Measurements from ENCODE around the gene KAT2B.

Gene KAT2B

DNA sequence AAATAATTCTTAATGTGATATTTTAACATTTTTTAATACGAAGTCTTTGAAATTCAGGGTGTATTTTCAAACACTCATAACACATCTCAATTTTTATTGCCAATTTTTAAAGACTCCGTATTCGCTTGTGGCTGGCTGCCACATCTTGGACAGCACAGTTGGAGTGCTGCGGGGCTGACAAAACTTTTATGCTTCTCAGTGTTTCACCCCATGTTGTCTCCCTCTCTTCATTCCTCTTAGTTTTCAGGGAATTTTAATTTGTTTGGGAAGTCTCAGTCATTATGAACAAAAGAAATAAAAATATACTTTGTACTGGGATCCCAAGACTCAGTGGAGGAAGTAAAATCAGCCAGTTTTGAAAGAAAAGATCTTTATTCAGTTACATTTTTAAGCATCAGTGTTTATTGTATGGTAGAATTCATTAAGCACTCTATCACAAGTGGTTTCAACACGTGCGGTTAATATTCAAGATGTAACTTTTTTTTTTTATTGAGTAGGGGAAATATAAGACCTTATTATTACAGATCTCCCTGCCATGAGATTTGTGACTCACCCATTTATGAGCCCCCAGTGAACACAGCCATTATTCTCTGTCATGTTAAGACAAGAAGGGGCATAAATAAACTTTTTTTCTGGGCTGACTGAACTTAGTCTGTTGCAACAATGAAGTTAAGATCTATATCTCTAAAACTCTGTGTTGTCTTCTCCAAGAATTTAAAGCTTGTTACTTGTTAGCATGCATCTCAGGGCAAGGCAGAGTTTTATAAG is 26.8 kb downstream of the KAT2B start:
- DNase-seq (ENCODE audit: low read depth) = no peak

DNA sequence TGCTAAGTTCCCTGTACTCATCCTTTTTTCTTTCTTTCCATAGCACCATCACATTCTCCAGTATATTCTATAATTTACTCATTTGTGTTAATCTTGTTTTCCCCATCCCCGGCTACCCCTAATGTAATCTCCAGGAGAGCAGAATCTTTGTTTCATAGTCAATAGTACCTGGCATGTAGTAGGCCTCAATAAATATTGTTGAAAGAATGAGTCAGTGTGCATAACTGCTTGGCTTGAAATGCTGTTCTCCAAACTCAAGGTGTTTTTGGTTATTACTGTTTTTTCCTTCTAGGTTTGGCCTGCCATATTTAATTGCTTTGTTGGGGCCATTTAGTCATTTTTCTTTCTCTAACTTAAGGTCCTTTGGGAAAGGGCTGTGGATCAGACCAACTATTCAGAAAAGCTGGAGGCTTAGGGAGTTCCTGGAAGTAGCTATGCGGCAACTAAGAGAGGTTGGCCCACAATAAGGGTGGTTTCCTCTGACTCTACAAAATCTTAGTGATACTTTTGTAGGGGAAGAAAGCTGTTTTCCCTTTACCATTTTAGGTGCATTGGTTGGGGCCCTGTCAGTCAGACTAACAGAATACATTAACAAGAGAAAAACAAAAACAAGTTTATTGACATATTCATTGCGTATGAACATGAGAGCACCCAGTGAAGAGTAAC is 28.4 kb downstream of the KAT2B start:
- DNase-seq (ENCODE audit: low read depth) = no peak

GRCh38 chr3:20069178-20069532 is 28.9 kb downstream of the KAT2B start:
- no peak for DNase-seq (ENCODE audit: low read depth)

- DNase-seq (ENCODE audit: low read depth) = no peak
These were observed 30.9 kb downstream of the KAT2B start for GRCh38 chr3:20071175-20071574.

GRCh38 chr3:20072422-20072821 is 32.2 kb downstream of the KAT2B start:
- DNase-seq (ENCODE audit: low read depth) = no peak

DNA sequence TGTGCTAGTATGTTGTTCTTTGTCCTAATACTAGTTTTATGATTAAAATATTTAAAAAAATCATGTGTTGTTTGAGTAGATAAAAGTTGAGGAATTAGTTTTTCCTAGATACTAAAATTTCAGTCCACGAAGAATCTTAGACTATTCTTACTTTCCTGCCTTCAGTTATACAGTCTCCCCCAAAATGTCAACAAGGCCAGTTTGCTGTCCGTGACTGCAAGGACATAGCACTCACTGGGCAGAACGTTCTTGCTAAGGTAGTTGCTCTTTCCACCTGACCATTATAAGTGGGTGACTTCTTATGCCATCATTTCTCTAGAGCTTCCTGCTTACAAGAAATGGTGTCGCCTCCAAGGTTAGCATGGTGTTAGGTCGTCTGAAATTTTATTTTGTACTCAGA is 32.8 kb downstream of the KAT2B start:
- DNase-seq (ENCODE audit: low read depth) = no peak

GRCh38 chr3:20073683-20074082 is 33.4 kb downstream of the KAT2B start:
- DNase-seq (ENCODE audit: low read depth) = no peak

- no peak for DNase-seq (ENCODE audit: low read depth)
These were observed 34.2 kb downstream of the KAT2B start for GRCh38 chr3:20074226-20075063.

- DNase-seq (ENCODE audit: low read depth) = no peak
These were observed 35.0 kb downstream of the KAT2B start for GRCh38 chr3:20075197-20075596.

GRCh38 chr3:20076296-20076997 is 36.2 kb downstream of the KAT2B start:
- no peak for DNase-seq (ENCODE audit: low read depth)

GRCh38 chr3:20077068-20077467 is 36.8 kb downstream of the KAT2B start:
- no peak for DNase-seq (ENCODE audit: low read depth)

- DNase-seq (ENCODE audit: low read depth) = no peak
These were observed 38.0 kb downstream of the KAT2B start for GRCh38 chr3:20078194-20078714.

- no peak for DNase-seq (ENCODE audit: low read depth)
These were observed 39.4 kb downstream of the KAT2B start for GRCh38 chr3:20079621-20080020.

DNA sequence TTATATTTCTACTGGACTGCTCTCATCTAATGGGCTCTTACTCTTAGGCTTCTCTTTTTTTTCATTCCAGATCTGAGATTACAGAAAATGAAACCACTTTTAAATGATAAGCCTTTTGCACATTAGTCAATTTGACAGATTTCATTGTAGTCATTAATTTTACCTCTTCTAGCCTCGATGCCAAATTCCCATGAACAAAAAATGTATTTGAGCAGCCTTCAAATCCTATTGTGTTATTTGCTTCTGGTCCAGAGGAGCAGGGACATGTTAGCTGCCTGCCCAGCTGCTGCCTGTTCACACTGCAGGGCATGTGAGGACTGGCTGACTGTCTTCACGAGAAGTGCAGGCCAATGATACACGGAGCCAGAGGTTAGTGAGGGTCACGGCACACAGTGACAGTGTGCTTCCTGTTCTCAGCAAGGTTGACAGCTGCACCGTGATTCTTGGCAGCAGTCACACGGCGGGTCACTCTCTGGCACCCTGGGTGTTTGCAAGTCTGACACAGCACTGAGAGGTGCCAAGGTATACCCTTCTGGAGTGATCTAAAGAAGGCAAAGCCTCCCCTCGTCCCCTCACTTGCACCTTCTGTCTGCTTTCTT is 40.8 kb downstream of the KAT2B start:
- DNase-seq (ENCODE audit: low read depth) = no peak

GRCh38 chr3:20083253-20083652 is 43.0 kb downstream of the KAT2B start:
- no peak for DNase-seq (ENCODE audit: low read depth)

GRCh38 chr3:20083953-20084352 is 43.7 kb downstream of the KAT2B start:
- DNase-seq (ENCODE audit: low read depth) = no peak

- DNase-seq (ENCODE audit: low read depth) = no peak
These were observed 51.2 kb downstream of the KAT2B start for GRCh38 chr3:20091331-20092047.

DNA sequence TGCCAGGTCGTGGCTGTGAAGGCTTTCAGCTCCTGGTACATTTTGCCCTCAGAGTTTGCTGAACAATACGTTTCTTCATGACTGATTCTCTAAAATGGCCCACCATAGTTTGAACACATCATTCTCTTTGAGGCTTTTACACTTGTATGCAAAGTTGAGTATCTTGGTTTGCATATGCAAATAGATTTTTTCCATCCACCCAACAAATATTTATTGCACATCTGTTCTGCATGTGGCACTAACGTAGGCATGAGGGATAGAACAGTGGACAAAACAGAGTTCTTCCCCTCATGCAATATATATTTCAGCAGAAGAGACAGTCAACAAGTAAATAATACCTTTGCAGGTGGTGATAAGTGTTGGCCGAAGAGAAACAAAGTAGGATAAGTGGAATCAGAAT is 55.2 kb downstream of the KAT2B start:
- DNase-seq (ENCODE audit: low read depth) = no peak

- DNase-seq (ENCODE audit: low read depth) = no peak
These were observed 56.0 kb downstream of the KAT2B start for GRCh38 chr3:20096135-20096685.

DNA sequence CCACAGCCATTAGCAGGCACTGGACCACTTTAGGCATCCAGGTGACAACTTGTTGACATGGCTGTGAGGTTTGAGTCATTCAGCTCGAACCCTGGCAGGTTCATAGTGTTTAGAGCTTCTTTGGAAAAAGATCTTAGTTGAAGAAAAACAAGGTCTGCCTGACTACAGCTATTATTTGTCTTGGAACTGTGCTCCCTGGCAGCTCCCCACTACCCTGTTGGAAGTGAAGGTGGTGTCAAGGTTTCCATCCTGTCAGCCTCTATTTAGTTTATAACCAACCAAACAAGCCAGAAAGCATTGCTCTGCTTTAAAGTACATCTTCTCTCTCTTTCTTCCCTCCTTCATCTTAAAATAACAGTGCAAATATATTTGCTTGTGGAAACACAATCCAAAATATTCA is 56.8 kb downstream of the KAT2B start:
- DNase-seq (ENCODE audit: low read depth) = no peak

GRCh38 chr3:20099060-20099459 is 58.8 kb downstream of the KAT2B start:
- DNase-seq (ENCODE audit: low read depth) = no peak
